ENCODE measurements around the gene FAM47B. TPM values are rescaled to one million over a fixed set of nuclear protein-coding genes. Genes with fewer than 3 reads are reported as not detected.

The FAM47B gene
- total RNA-seq, 6 donors from 2014 or later: not detected

DNA sequence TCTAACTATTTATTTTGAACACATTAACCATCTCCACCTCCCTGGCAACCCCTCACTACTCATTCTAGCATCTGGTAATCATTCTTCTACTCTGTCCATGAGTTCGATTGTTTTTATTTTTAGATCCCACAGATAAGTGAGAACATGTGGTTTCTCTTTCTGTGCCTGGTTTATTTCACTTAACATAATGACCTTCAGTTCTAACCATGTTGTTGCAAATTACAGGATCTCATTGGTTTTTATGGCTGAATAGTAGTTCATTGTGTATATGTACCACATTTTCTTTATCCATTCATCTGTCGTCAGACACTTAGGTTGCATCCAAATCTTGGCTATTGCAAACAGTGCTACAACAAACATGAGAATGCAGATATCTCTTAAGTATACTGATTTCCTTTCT is 33.4 kb upstream of the FAM47B start:
- TF ChIP-seq, protein P1, sequence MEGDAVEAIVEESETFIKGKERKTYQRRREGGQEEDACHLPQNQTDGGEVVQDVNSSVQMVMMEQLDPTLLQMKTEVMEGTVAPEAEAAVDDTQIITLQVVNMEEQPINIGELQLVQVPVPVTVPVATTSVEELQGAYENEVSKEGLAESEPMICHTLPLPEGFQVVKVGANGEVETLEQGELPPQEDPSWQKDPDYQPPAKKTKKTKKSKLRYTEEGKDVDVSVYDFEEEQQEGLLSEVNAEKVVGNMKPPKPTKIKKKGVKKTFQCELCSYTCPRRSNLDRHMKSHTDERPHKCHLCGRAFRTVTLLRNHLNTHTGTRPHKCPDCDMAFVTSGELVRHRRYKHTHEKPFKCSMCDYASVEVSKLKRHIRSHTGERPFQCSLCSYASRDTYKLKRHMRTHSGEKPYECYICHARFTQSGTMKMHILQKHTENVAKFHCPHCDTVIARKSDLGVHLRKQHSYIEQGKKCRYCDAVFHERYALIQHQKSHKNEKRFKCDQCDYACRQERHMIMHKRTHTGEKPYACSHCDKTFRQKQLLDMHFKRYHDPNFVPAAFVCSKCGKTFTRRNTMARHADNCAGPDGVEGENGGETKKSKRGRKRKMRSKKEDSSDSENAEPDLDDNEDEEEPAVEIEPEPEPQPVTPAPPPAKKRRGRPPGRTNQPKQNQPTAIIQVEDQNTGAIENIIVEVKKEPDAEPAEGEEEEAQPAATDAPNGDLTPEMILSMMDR (IDR thresholded peaks at IDR 0.05): no peak
- TF ChIP-seq POLR2AphosphoS5 (IDR thresholded peaks at IDR 0.05): no peak
- no peak for TF ChIP-seq EP300 (IDR thresholded peaks at IDR 0.05)
- no peak for TF ChIP-seq POLR2A (IDR thresholded peaks at IDR 0.05)
- Histone ChIP-seq H3K36me3 (no peaks in the 10 kb centered on the region), H3K4me1 (no peaks in the 10 kb centered on the region), H3K4me3 (no peak overlapping the region), H3K27me3 (no peaks in the 10 kb centered on the region), H3K27ac (no peak overlapping the region), H3K9me3 (no peaks in the 10 kb centered on the region)
- DNase-seq: no peak
- WGBS, 2 donors: 55 to 74% methylated on average over 2 of the region's 2 CpGs
- no peak for ATAC-seq (ENCODE audit: low FRiP score in 2 of 2)

DNA sequence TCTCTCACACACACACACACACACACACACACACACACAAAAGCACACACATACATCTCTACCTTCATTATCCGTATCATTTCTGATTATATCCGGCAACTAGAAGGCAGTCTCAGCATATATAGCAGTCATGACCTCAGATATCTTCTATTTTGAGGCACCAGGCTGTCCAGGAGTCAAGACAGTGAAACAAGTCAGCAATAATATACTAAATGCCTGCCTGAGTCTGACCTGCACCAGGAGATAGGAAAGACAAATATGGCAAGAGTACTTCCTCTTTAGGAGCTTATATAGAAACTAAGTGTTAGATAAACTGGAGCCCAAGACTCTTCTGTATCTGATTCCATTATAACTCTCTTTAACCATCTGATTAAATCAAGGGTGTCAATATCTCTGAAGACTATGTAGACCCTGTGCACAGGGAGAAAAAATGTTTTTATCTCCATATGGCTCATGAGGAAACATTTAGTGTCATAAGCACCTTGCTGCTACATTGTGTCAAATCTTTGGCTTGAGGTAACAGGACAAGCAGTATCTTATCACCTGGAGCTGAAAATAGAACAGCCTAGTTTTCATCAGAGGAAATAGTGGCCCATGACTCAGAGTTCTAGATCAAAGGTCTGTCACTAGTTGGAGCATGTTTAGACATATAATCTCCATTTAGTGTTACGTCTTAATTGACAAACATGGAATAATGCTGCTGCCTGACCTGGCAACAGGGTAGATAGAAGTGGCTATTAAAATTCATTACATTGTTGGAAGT is 27.0 kb upstream of the FAM47B start:
- H3K27me3 ChIP-seq: no peaks in the 10 kb centered on the region
- H3K9me3 ChIP-seq: no peaks in the 10 kb centered on the region
- 85 to 89% methylated on average over 3 of the region's 3 CpGs for WGBS, 2 donors
- TF ChIP-seq POLR2AphosphoS5 (IDR thresholded peaks at IDR 0.05) (no peak), EP300 (IDR thresholded peaks at IDR 0.05) (no peak), POLR2A (IDR thresholded peaks at IDR 0.05) (no peak)
- TF ChIP-seq, protein P1 (IDR thresholded peaks at IDR 0.05): no peak
- H3K4me3 ChIP-seq: no peak overlapping the region
- DNase-seq (no peak), ATAC-seq (ENCODE audit: low FRiP score in 2 of 2) (no peak)
- H3K36me3 ChIP-seq: no peaks in the 10 kb centered on the region
- H3K27ac ChIP-seq: no peak overlapping the region
- no peaks in the 10 kb centered on the region for H3K4me1 ChIP-seq

DNA sequence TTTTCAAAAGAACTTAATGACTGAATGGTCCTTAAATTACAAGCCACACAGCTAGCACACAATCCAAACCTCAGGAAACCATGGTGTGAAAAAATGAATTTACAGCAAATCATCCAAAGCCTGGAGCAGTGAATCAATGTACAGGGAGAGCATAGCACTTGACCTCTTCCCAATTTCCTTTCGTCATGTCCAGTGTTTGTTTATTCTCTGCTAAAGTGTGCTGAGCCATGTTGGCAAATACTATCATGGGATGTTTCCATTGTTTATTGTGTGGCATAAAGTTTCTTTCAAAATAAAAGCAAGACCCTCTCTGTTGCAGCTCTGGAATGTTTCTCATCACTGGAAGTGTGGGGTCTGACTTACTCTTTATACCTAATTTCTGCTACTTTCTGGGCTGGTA is 25.4 kb upstream of the FAM47B start:
- ATAC-seq (ENCODE audit: low FRiP score in 2 of 2) (no peak), DNase-seq (no peak)
- Histone ChIP-seq H3K27ac (no peak overlapping the region), H3K4me1 (no peaks in the 10 kb centered on the region), H3K27me3 (no peaks in the 10 kb centered on the region), H3K4me3 (no peak overlapping the region), H3K36me3 (no peaks in the 10 kb centered on the region), H3K9me3 (no peaks in the 10 kb centered on the region)
- WGBS, 2 donors: 41 to 54% methylated on average over 1 of the region's 1 CpG
- TF ChIP-seq POLR2A (IDR thresholded peaks at IDR 0.05) (no peak), EP300 (IDR thresholded peaks at IDR 0.05) (no peak), POLR2AphosphoS5 (IDR thresholded peaks at IDR 0.05) (no peak)
- TF ChIP-seq, protein P1 (IDR thresholded peaks at IDR 0.05): no peak

DNA sequence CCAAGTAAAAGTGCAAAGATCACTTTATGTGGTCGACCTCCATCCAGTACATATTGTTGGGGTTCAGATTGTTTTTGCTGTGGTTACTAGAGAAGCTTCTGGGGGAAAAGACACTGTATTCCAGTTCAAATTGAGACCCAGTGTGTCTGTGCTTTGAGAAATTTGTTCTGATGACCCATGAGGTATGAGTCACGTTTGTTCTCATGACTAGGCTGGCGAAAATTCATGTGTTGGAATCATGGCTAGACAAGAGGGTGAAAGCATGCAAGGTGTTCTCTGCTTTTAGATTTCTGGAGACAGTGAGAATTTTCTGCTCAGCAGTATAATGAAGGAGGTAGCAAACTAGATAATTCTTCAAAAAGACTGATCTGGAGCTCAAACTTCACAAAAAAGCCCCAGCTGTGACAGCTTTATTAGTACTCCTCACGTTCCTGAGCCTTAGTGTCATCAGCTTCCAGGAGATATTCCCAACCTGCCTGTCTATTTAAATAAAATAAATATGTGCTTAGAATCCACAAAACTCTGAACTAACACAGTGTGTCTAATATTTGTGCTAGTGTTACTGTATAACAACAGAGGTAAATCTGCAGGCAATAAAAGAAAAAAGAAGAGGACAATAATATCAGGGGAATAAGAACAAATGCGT is 24.4 kb upstream of the FAM47B start:
- no peak overlapping the region for H3K4me3 ChIP-seq
- no peak for ATAC-seq (ENCODE audit: low FRiP score in 2 of 2)
- no peaks in the 10 kb centered on the region for H3K9me3 ChIP-seq
- H3K4me1 ChIP-seq: no peaks in the 10 kb centered on the region
- H3K36me3 ChIP-seq: no peaks in the 10 kb centered on the region
- no peak for DNase-seq
- WGBS, 2 donors: 39 to 63% methylated on average over 5 of the region's 5 CpGs
- H3K27ac ChIP-seq: no peak overlapping the region
- H3K27me3 ChIP-seq: no peaks in the 10 kb centered on the region
- no peak for TF ChIP-seq POLR2A (IDR thresholded peaks at IDR 0.05)
- TF ChIP-seq POLR2AphosphoS5 (IDR thresholded peaks at IDR 0.05): no peak
- TF ChIP-seq, protein P1 (IDR thresholded peaks at IDR 0.05): no peak
- no peak for TF ChIP-seq EP300 (IDR thresholded peaks at IDR 0.05)
